ENCODE data around the gene RCSD1.

The RCSD1 gene

DNA sequence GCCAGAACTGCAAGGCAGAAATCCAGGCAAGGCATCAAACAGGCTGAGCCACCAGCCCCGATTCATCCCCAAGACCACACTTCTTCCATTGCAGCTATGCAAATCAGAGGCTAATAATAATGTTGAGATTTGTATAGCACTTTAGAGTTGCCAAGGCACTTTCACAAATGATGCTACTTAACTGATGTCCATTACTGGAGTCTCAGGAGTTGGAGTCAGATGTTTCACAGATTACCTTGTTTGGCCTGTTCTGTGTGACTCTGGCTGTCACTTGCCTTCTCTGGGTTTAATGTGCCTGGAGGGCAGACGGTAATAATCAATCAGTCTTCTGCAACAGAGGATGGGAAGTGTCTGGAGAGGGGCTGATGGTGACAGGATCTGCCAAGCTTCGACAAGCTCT, 51.0 kb downstream of the RCSD1 start:
- Histone ChIP-seq H3K4me1 (ENCODE audit: control insufficient read depth in 5 of 5, insufficient read depth in 5 of 5, low read length in 5 of 5) (peaks cover 7 to 51% (median 17%) of the 10 kb centered on the region in 5 donors), H3K9me3 (ENCODE audit: control insufficient read depth in 5 of 5, low read length in 5 of 5) (no peaks in the 10 kb centered on the region), H3K4me3 (ENCODE audit: low read depth in 1 of 5, low read length in 5 of 5) (no peak overlapping the region), H3K27me3 (ENCODE audit: control insufficient read depth in 5 of 5, insufficient read depth in 4 of 5, low read length in 5 of 5) (peaks cover 0 to 3% (median 0%) of the 10 kb centered on the region in 5 donors), H3K36me3 (ENCODE audit: control insufficient read depth in 5 of 5, insufficient read depth in 5 of 5, low read length in 5 of 5) (peaks cover 0 to 31% (median 4%) of the 10 kb centered on the region in 5 donors), H3K27ac (ENCODE audit: low read depth, low read length) (no peak overlapping the region), H3K9ac (ENCODE audit: low read length in 5 of 5) (peak overlapping the region in 1 of 5 donors; percentile 39)

DNA sequence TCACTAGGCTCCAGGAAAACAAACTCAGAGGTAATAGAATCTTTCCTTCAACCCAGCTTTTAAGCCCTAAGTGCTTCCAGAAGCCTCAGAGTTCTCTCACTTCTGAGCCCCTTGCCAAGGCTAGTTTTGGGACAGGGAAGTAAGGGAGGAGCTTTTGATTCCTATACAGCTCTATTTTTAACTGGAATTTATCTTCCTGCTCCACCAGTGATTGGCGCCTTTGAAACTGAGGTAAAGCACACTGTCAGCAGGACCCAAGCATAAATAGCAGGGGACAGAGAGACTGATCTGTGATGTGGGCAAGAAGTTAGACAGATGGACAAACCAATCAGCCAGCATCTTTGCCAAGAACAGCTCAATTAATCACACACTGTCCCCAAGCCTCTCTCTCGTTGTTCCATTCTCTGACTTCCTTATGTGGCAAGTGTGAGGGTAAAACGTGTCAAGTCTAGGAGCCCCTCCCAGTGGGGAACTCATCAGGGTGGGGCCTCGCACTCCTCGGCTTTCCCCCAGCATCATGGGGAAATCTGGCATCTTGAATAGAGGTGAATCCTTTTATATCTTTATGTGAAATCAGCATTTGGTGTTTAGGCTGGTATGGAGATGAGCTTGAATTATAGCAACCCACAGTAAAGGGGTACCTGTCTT, 51.5 kb downstream of the RCSD1 start:
- Histone ChIP-seq H3K36me3 (ENCODE audit: control insufficient read depth in 5 of 5, insufficient read depth in 5 of 5, low read length in 5 of 5) (peaks cover 0 to 33% (median 4%) of the 10 kb centered on the region in 5 donors), H3K27me3 (ENCODE audit: control insufficient read depth in 5 of 5, insufficient read depth in 4 of 5, low read length in 5 of 5) (peaks cover 0 to 3% (median 0%) of the 10 kb centered on the region in 5 donors), H3K4me3 (ENCODE audit: low read depth in 1 of 5, low read length in 5 of 5) (no peak overlapping the region), H3K27ac (ENCODE audit: low read depth, low read length) (no peak overlapping the region), H3K9me3 (ENCODE audit: control insufficient read depth in 5 of 5, low read length in 5 of 5) (no peaks in the 10 kb centered on the region), H3K9ac (ENCODE audit: low read length in 5 of 5) (no peak overlapping the region), H3K4me1 (ENCODE audit: control insufficient read depth in 5 of 5, insufficient read depth in 5 of 5, low read length in 5 of 5) (peaks cover 7 to 51% (median 17%) of the 10 kb centered on the region in 5 donors)

DNA sequence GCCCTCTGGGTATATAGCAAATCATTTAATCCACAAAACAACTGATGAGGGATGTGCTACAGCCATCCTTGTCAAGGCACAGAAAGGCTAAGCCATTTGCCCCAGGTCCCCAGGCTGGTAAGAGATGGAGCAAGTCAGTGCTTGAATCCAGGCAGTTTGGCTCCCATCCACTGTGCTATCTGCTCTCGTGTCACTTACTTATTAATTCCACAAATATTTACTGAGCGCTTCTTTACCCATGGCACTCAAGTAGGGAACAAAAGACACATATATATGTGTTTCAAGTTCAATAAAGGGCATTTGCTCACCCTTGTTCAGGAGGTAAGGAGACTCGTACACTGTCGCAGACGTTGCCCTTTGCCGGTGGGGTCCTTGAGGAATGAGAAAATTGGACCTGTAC, 53.2 kb downstream of the RCSD1 start:
- Histone ChIP-seq H3K27me3 (ENCODE audit: control insufficient read depth in 5 of 5, insufficient read depth in 4 of 5, low read length in 5 of 5) (peaks cover 0 to 2% (median 0%) of the 10 kb centered on the region in 5 donors), H3K4me1 (ENCODE audit: control insufficient read depth in 5 of 5, insufficient read depth in 5 of 5, low read length in 5 of 5) (peaks cover 7 to 56% (median 17%) of the 10 kb centered on the region in 5 donors), H3K9ac (ENCODE audit: low read length in 5 of 5) (no peak overlapping the region), H3K27ac (ENCODE audit: low read depth, low read length) (no peak overlapping the region), H3K36me3 (ENCODE audit: control insufficient read depth in 5 of 5, insufficient read depth in 5 of 5, low read length in 5 of 5) (peaks cover 0 to 33% (median 4%) of the 10 kb centered on the region in 5 donors), H3K9me3 (ENCODE audit: control insufficient read depth in 5 of 5, low read length in 5 of 5) (no peaks in the 10 kb centered on the region), H3K4me3 (ENCODE audit: low read depth in 1 of 5, low read length in 5 of 5) (no peak overlapping the region)

DNA sequence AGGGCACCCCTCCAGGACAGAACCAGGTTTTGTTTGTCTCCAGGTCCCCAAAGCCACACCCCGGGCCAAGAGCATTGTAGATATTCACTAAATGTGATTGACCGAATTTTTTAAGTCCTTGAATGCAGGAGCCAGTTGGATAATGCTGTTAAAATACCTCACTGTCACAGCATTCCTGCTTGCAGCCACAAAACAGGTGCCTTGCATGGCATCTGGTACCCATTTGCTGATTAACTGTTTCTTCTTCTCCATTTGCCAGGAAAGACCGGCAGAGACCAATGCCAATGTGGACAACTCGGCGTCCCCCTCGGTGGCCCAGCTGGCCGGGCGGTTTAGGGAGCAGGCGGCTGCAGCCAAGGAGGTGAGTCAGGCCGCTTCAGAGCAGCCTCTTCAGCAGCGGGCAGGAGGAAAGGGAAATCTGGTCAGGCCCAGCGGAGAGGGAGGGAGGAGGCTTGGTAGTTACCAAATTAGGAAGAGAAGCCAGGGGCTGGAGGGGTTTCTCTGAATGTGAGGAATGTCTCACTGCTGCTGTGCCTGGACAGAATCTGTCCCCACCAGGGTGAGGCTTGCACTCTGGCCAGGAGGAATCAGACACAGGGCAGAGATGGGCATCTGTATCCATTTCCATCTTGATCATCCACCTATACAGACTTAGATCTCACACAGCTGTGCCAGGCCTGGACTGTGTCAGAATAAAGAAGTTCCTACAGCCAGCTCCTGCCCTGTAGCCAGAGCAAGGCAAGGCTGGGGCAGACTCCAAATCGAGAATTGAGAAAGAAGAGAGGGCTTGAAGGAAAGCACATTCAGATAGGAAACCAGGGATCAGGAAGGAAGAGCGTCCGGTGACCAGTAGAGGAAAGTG, 53.8 kb downstream of the RCSD1 start:
- H3K4me1 ChIP-seq (ENCODE audit: control insufficient read depth in 5 of 5, insufficient read depth in 5 of 5, low read length in 5 of 5), result peaks cover 7 to 53% (median 17%) of the 10 kb centered on the region in 5 donors
- H3K27ac ChIP-seq (ENCODE audit: low read depth, low read length), result no peak overlapping the region
- peaks cover 0 to 33% (median 4%) of the 10 kb centered on the region in 5 donors for H3K36me3 ChIP-seq (ENCODE audit: control insufficient read depth in 5 of 5, insufficient read depth in 5 of 5, low read length in 5 of 5)
- no peaks in the 10 kb centered on the region for H3K9me3 ChIP-seq (ENCODE audit: control insufficient read depth in 5 of 5, low read length in 5 of 5)
- peaks cover 0 to 2% (median 0%) of the 10 kb centered on the region in 5 donors for H3K27me3 ChIP-seq (ENCODE audit: control insufficient read depth in 5 of 5, insufficient read depth in 4 of 5, low read length in 5 of 5)
- H3K4me3 ChIP-seq (ENCODE audit: low read depth in 1 of 5, low read length in 5 of 5), result no peak overlapping the region
- H3K9ac ChIP-seq (ENCODE audit: low read length in 5 of 5), result peak overlapping the region in 1 of 5 donors; percentile 12

DNA sequence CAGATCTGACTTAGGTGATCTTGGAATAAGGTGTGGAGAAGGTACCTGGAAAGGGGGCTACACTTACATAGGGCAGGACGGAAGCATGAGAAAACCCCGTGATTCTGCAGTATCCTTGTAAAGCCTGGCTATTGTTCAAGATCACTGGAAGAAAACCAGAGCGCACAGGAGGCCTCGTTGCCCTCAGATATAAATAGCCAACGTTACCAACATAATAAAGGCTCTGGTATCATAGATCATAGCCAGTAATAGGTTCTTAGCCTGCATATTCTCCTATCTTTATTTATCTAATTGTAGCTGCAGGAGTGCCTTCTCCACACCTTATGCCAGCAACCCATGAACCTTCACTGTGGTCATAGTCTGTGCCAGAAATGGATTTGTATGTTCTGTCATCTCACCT, 55.8 kb downstream of the RCSD1 start:
- Histone ChIP-seq H3K4me1 (ENCODE audit: control insufficient read depth in 5 of 5, insufficient read depth in 5 of 5, low read length in 5 of 5) (peaks cover 7 to 42% (median 12%) of the 10 kb centered on the region in 5 donors), H3K27me3 (ENCODE audit: control insufficient read depth in 5 of 5, insufficient read depth in 4 of 5, low read length in 5 of 5) (peaks cover 0 to 2% (median 0%) of the 10 kb centered on the region in 5 donors), H3K36me3 (ENCODE audit: control insufficient read depth in 5 of 5, insufficient read depth in 5 of 5, low read length in 5 of 5) (peaks cover 0 to 44% (median 6%) of the 10 kb centered on the region in 5 donors), H3K27ac (ENCODE audit: low read depth, low read length) (no peak overlapping the region), H3K4me3 (ENCODE audit: low read depth in 1 of 5, low read length in 5 of 5) (no peak overlapping the region), H3K9ac (ENCODE audit: low read length in 5 of 5) (no peak overlapping the region), H3K9me3 (ENCODE audit: control insufficient read depth in 5 of 5, low read length in 5 of 5) (no peaks in the 10 kb centered on the region)

DNA sequence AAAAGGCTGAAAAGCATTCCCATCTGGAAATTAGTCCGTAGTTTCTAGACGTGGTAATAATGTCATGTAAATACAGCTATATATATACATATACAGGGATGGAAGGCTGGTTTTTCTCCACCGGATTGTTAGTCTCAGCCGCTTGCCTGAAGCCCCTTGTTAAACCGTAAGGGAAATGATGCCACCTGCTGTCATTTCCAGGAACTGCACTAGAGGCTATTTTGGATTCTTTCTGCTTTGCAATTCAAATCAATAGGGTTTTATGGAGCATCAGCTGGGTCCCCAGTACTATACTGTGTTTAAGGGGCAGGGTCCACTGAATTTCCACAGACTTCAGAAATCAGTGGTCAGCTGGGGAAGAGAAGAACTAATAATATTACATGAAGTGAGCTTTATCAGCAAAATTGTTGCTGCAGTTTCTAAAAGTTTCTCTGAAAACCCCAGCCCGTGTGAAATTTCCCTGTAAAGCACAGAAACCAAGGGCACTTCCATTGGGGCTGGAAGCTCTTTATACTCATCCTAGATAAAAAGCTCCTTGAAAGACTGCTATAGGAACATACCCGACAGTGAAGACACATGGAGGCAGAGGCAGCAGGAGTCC, 58.0 kb downstream of the RCSD1 start:
- no peaks in the 10 kb centered on the region for H3K9me3 ChIP-seq (ENCODE audit: control insufficient read depth in 5 of 5, low read length in 5 of 5)
- no peak overlapping the region for H3K4me3 ChIP-seq (ENCODE audit: low read depth in 1 of 5, low read length in 5 of 5)
- peaks cover 0 to 2% (median 0%) of the 10 kb centered on the region in 5 donors for H3K27me3 ChIP-seq (ENCODE audit: control insufficient read depth in 5 of 5, insufficient read depth in 4 of 5, low read length in 5 of 5)
- no peak overlapping the region for H3K9ac ChIP-seq (ENCODE audit: low read length in 5 of 5)
- peaks cover 0 to 32% (median 5%) of the 10 kb centered on the region in 5 donors for H3K4me1 ChIP-seq (ENCODE audit: control insufficient read depth in 5 of 5, insufficient read depth in 5 of 5, low read length in 5 of 5)
- H3K27ac ChIP-seq (ENCODE audit: low read depth, low read length), result no peak overlapping the region
- peaks cover 0 to 55% (median 8%) of the 10 kb centered on the region in 5 donors for H3K36me3 ChIP-seq (ENCODE audit: control insufficient read depth in 5 of 5, insufficient read depth in 5 of 5, low read length in 5 of 5)

DNA sequence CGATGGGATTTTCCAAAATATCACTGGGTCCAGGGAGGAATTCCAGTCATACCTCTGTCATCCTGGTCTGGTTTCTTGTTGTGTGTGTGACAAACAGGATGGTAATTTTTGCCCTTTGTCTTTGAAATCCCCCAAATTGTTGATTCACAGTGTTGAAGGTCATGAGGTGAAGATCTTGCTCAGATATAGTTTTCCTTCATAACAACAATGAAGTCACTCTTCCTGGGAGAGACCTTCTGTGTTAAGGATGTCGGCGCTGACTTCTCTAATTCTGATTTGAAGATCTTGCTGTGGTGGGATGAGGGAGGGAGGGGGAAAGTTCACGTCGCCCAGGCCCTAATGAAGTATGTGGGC, 59.5 kb downstream of the RCSD1 start:
- Histone ChIP-seq H3K27ac (ENCODE audit: low read depth, low read length) (no peak overlapping the region), H3K4me1 (ENCODE audit: control insufficient read depth in 5 of 5, insufficient read depth in 5 of 5, low read length in 5 of 5) (peaks cover 0 to 16% (median 0%) of the 10 kb centered on the region in 5 donors), H3K9me3 (ENCODE audit: control insufficient read depth in 5 of 5, low read length in 5 of 5) (no peaks in the 10 kb centered on the region)

DNA sequence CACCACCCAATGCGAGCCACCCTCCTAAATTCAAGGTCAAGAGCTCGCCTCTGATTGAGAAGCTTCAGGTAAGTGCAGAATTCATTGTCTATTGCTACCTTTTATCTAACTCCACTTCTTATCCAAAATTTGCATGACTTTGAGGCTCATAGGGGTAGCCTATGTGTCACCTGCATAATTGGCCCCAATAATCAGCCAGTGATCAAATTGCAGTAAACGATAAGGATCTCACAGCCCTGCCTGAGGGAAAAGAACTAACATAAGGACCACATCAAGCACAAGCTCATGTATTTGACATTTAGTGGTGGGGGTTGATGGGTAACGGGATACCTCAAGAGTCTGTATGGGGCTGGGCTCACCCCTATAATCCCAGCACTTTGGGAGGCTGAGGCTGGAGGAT, 60.0 kb downstream of the RCSD1 start:
- Histone ChIP-seq H3K27ac (ENCODE audit: low read depth, low read length) (no peak overlapping the region), H3K9me3 (ENCODE audit: control insufficient read depth in 5 of 5, low read length in 5 of 5) (no peaks in the 10 kb centered on the region), H3K4me3 (ENCODE audit: low read depth in 1 of 5, low read length in 5 of 5) (no peak overlapping the region), H3K9ac (ENCODE audit: low read length in 5 of 5) (no peak overlapping the region), H3K4me1 (ENCODE audit: control insufficient read depth in 5 of 5, insufficient read depth in 5 of 5, low read length in 5 of 5) (peaks cover 0 to 11% (median 0%) of the 10 kb centered on the region in 5 donors), H3K36me3 (ENCODE audit: control insufficient read depth in 5 of 5, insufficient read depth in 5 of 5, low read length in 5 of 5) (peaks cover 0 to 62% (median 25%) of the 10 kb centered on the region in 5 donors), H3K27me3 (ENCODE audit: control insufficient read depth in 5 of 5, insufficient read depth in 4 of 5, low read length in 5 of 5) (no peaks in the 10 kb centered on the region)

More for the DNA sequence above, 59.5 kb downstream of the RCSD1 start:
- H3K36me3 ChIP-seq (ENCODE audit: control insufficient read depth in 5 of 5, insufficient read depth in 5 of 5, low read length in 5 of 5), result peaks cover 0 to 61% (median 22%) of the 10 kb centered on the region in 5 donors
- no peaks in the 10 kb centered on the region for H3K27me3 ChIP-seq (ENCODE audit: control insufficient read depth in 5 of 5, insufficient read depth in 4 of 5, low read length in 5 of 5)
- no peak overlapping the region for H3K9ac ChIP-seq (ENCODE audit: low read length in 5 of 5)
- H3K4me3 ChIP-seq (ENCODE audit: low read depth in 1 of 5, low read length in 5 of 5), result no peak overlapping the region

DNA sequence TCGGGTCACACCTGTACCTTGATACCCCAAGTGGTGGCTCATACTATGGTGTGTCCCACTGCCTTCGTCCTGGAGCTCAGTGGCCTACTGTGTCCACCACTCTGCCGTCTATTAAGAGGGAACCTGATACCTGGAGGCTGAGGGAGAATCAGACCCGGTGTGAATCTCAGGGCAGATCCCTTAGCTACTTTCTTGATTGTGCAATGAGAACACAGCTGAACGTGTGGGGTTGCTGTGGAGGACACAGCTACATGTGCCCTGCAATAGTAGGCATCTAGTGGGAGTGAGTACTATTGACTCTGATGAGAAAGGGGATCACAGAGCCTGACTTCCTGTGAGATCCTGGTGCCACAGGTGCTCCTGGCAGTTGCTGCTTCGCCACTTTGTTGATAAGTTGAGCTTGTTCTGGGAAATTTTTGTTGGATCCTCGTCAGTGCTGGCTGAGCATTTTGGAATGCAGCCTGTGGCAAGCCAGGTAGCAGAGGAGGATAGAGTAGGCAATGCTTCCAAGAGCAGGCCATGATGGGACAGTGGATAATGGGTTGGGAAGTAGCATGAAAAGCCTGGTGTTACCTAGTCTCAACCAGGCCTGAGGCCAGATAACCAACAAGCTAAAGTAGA, 63.5 kb downstream of the RCSD1 start:
- H3K4me3 ChIP-seq (ENCODE audit: low read depth in 1 of 5, low read length in 5 of 5), result no peak overlapping the region
- H3K27me3 ChIP-seq (ENCODE audit: control insufficient read depth in 5 of 5, insufficient read depth in 4 of 5, low read length in 5 of 5), result no peaks in the 10 kb centered on the region
- no peak overlapping the region for H3K27ac ChIP-seq (ENCODE audit: low read depth, low read length)
- no peak overlapping the region for H3K9ac ChIP-seq (ENCODE audit: low read length in 5 of 5)
- H3K4me1 ChIP-seq (ENCODE audit: control insufficient read depth in 5 of 5, insufficient read depth in 5 of 5, low read length in 5 of 5), result peaks cover 2 to 17% (median 11%) of the 10 kb centered on the region in 5 donors
- peaks cover 0 to 75% (median 34%) of the 10 kb centered on the region in 5 donors for H3K36me3 ChIP-seq (ENCODE audit: control insufficient read depth in 5 of 5, insufficient read depth in 5 of 5, low read length in 5 of 5)
- no peaks in the 10 kb centered on the region for H3K9me3 ChIP-seq (ENCODE audit: control insufficient read depth in 5 of 5, low read length in 5 of 5)

Measured in subcutaneous abdominal adipose tissue (tissue), 5 donors.